Activated CD8-positive, alpha-beta memory T cell treated with anti-CD3 and anti-CD28 coated beads, Interleukin-2, amount 50 U/mL, for 1 hour (primary cell): Measurements from ENCODE around the gene KLC1.

ENCODE experiments used
- DNase-seq: peaks from one replicate; pipeline ENCODE4 v3.0.0-alpha.2; 2020; ENCODE audit errors: extremely low read depth

KLC1 gene

DNA sequence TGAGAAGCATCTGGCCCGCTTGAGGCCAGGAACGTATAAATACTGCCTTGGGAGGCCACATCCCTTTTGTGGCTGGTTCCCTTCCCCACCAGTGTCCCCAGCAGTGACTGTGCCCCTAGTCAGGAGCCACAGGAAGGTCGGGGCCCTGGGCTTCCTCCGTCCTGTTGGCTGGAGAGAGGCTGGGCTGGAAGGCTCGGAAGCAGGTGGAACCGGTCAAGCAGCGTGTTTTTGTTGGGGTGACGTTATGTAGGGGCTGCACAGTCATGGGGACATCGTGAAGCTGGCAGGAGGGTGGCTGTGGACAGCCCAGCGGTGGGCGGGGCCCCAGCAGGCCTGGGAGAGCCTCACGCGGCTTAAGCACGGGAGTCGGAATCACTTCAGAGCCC, 76.1 kb downstream of the KLC1 start:
- no peak for DNase-seq

GRCh38 chr14:103705504-103706284, 76.7 kb downstream of the KLC1 start:
- DNase-seq = no peak

- DNase-seq = no peak
Observed at GRCh38 chr14:103706551-103707328, 77.7 kb downstream of the KLC1 start.

DNA sequence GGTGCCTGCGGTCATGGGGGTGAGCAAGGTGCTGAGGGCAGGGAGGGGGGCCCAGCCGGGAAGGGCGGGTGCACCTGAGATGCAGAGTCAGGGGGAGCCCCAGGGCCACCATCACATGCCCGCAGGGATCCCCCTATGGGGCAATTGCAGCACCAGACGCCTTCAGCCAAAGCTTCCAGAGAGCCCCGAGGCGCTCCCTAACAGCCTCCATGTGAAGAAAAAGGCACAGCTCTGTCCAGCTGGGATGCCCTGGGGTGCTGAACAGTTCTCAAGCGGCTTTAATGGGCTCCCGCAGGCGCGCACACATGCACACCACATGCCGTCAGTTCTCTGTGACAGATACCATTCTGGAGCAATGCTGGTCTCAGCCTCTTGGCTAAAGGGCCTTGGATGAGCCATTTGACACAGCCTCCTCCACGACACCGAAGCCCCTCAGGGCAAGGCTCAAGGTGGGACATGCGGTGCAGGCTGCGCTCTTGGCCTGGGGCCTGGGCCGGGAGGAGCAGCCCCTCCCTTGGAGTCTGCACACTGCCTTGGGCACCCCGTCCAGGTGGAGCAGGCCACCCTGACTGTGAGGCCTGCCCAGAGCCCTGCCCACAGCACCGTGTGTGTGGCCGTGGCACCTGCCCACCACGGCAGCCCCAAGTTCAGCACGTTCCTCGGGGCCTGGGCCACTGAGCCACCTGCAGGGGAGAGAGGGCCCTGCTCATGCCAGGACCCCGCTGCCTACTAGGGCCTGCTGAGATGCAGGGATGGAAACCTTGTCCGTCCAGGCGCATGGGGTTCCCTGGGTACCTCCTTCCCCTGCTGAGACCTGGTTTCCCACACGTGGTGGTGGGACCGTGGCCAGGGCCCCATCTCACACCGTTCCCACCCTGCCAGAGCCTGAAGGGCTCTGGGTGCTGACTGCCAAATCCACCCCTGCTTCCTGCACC, 78.6 kb downstream of the KLC1 start:
- no peak for DNase-seq

DNA sequence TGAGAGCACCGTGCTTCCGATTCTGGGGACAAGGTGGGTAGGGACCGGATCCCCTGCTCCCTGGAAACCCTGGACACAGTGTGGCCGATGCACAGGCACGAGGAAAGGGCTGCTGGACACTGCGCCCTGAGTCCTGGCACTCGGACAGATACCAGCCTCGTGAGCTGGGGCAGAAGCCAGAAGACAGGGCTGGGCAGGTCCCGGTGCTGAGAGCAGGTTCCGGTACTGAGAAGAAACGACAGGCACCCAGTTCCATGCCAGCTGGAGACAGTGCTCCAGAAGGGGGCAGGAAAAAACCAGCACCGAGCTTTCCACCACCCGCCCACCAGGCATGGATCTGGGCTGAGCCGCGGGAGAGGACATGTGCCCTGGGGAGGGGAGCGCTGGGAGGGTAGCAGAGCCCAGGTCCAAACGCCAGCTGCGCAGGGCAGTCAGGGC, 79.8 kb downstream of the KLC1 start:
- no peak for DNase-seq

GRCh38 chr14:103709814-103710213, 80.8 kb downstream of the KLC1 start:
- no peak for DNase-seq

GRCh38 chr14:103710771-103711377, 81.9 kb downstream of the KLC1 start:
- no peak for DNase-seq

GRCh38 chr14:103711516-103712431, 82.8 kb downstream of the KLC1 start:
- no peak for DNase-seq

DNA sequence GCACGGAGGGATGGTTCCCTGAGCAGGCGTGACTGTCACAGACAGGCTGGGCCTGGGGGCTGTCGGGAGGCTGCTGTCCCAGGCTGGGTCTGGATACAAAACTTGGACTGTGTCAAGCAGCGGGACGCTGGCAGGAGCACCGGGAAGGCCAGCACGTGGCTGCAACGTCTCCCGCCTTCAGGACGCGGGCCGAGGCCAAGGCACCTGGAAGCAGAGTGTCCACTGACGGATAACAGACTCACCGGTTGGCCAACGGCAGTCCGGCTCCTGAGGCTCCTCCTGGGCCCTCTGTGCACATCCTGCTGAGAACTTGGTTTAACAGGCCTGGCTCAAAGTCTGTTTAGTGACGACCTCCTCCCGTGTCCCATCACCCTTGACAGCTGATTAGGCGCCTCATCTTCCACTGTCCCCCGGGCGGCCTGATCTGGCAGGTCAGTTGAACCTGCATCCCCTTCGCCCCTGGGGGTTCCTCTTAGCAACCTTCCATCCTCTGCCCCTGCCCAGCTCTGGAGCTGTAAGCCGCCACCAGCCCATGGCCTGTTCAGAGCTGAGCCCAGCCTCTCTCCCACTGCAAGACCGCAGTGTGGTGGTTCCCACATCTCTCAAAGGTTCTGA, 83.7 kb downstream of the KLC1 start:
- no peak for DNase-seq

DNA sequence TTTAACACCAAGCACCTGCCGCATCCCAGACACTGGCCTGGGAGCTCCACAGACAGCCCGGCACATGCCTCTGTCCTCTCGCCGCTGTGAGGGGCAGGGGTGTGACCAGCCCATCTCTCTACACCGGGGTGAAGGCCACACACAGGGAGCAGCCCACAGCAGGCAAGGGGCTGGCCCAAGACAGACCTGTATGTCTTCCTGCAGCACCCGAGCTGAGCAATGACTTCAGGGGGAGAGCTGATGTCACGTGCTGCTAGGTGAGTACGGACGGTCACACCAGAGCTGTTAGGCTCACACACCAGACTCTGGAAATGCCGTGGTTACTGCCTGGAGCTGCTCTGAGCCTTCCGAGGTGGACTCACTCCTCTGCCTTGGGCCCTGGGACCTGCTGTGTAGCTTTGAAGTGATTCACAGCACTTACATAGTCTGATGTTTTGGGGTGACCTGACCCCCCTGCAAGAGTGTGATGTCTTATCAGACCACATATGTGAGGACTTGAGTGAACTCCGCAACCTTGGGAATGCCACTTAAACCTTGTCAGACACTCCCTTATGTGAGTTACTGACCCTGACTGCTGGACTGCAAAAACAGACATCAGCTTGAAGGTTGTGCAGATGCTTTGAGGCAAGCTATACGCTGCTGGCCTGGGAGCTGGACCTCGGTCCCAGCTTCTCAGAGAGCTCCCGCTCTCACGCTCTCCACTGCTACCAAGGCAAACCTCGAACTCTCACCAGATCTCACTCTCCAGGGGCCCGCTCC, 84.5 kb downstream of the KLC1 start:
- no peak for DNase-seq

GRCh38 chr14:103714063-103714724, 85.2 kb downstream of the KLC1 start:
- no peak for DNase-seq

GRCh38 chr14:103715052-103716000, 86.3 kb downstream of the KLC1 start, which contains the start of the genes XRCC3 and ZFYVE21:
Gene XRCC3, minus strand, starts transcription at chr14:103715451. Its CDS starts 4,364 bp downstream, at chr14:103711087.
Gene ZFYVE21, plus strand, starts transcription at chr14:103715810. Its CDS starts 32 bp downstream, at chr14:103715842.
- DNase-seq = peak; percentile 99

DNA sequence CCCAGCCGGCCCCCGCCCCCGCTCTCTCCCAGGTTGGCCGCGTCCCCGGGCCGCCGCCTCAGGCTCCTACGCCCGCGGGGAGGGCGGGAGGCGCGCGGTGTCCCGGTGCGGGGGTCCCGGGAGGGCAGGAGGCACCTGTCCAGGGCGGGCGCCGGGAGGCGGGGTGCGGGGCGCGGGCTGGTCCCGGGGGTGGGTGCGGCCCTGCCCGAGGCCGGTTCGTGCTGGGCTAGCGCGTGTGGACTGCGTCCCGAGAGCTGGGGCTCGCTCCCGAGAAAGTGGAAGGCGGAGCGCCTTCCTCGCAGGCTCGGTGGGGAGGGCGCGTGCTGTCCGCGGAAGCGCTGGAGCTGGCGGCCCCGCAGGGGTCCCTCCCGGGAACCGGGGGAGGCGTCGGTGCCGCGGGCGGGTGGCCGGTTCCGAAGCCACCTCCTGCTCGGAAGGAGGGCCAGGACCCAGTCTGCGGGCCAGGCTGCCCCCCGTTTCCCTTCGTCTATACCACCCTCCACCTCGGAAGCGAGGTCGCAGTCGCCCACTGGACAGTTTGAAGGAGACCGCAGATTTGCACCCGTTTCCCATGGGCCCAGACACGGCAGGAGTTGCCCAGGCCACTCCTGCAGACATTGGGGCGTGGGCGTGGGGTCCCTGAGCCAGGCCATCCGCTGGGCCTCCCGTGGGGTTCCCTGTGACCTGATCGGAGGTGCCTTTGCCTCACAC, 87.2 kb downstream of the KLC1 start:
- no peak for DNase-seq

DNA sequence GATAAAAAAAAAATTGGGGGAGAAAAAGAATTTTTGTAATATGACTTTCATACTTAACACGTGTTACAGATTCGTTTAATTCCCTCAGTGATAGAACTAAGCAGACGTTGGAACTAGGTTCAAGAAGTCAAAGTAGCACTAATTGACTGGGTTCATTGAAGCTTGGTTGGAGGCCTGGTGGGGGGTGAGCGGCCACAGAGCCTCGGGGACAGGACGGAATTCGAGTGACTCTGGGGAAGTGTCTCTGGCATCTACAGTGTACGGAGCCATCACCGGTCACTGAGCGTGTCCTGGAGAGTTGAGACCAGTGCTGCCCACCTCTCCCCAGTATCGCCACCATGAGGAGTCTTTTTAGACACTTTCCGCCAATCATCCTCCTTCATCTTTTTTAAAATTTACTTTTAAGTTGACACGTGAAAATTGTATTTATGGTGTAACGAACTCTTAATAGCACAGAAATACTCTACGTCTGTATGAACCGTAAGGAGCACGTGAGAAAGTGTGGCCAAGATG, 87.9 kb downstream of the KLC1 start:
- no peak for DNase-seq

- DNase-seq = no peak
Observed at GRCh38 chr14:103718572-103718971, 89.6 kb downstream of the KLC1 start.

- no peak for DNase-seq
Observed at GRCh38 chr14:103719751-103720150, 90.7 kb downstream of the KLC1 start.
